GF-D8 (cell line): Measurements from ENCODE around the gene FLRT2.

ENCODE experiments used
- DNase-seq: peaks from one replicate; lab custom pipeline; 2025; lab: John Stamatoyannopoulos, UW

FLRT2 gene, protein sequence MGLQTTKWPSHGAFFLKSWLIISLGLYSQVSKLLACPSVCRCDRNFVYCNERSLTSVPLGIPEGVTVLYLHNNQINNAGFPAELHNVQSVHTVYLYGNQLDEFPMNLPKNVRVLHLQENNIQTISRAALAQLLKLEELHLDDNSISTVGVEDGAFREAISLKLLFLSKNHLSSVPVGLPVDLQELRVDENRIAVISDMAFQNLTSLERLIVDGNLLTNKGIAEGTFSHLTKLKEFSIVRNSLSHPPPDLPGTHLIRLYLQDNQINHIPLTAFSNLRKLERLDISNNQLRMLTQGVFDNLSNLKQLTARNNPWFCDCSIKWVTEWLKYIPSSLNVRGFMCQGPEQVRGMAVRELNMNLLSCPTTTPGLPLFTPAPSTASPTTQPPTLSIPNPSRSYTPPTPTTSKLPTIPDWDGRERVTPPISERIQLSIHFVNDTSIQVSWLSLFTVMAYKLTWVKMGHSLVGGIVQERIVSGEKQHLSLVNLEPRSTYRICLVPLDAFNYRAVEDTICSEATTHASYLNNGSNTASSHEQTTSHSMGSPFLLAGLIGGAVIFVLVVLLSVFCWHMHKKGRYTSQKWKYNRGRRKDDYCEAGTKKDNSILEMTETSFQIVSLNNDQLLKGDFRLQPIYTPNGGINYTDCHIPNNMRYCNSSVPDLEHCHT

DNA sequence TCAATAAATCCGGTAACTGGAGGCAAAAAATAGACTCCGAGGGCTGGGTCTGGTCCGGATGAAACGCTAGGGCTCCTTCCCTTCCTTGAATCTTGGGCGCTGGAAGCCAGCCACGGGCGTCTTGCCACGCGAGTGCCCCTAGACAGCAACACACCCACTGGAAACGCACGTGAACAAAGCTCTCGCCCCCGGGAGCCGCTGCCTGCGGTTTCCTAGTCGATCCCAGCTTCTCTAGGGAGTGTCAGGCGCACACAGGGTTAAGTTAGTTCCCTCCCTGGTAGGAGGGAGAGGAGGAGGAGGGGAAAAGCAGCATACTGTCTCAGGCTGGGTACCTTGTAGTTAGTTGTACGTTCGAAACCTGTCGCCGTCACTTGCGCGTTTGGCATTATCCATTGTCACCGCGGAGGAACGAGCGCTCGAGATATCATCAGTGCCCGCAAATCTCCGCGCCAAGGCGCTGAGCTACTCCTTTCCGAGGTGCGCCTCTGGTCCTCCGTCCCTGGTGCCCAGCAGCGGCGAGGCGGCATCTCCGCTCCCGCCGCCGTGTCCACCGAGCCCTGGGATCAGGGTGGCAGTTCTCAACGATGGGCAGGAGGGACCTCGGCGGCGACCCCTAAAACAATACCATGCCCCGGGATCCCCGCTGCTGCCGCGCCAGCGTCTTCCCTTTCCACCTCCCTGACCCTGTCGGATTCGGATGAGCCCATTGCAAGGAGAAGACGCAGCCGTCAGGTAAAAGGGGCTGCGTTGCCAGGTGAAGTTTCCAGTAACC lies at the start of gene FLRT2:
Gene FLRT2 (plus strand): TSS at position 342 of the 772 bp plus-strand sequence. CDS start 91,371 bp downstream, outside the sequence.
- no peak for DNase-seq

DNA sequence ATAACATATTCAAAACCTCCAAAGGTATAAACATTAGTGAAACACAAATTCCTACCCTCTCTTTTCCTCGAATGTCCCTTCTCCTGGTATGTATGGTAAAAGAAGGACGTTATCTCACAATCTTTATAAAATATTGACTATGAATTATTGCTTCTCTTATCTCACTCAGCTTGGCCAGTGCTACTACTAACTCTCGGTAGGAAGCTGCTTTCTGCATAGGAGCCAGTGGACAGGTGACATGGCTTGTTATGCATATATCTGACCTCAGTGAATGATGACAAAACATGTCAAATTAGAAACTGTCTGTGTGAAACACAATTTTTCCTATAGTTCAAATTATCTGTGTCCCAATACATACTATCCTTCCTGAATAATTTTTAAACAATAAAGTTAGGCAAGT lies 48.5 kb upstream of the FLRT2 start:
- DNase-seq: no peak

DNA sequence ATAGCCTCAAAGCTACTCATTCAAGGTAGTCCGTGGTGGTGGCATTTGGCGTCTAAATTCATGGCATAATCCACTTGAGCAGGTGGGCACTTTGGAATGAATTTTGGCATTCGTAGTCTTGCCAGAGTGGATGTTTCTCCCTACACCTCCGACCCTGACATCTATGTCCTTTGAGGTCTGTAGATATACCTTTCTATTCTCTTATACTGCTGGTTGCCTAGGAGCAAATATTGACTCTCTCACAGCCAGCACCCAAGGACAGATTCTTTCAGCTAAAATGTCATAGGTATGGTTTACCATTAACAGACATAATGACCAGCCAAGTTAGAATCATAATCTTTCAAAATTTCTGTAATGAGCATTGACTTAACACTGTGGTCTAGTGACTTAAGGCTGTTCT lies 47.4 kb upstream of the FLRT2 start:
- DNase-seq: no peak

DNA sequence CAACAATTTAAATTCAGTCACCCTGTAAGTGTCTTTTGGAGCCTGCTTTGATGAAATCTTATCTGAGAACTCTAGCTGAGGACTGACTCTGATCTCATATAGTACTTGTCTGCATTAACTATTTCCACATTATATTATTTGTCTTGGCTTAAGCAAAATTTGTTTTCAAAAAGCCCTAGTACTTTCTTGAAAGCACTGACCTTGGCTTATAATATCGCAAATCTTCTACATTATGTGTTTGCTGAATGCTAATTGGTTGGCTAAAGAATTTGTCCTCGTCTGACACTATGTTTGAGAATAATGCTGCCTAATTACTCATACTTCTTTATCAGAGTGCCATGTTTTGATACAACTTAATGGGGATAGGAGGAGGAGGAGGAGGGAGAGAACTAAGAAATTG lies 46.9 kb upstream of the FLRT2 start:
- no peak for DNase-seq

DNA sequence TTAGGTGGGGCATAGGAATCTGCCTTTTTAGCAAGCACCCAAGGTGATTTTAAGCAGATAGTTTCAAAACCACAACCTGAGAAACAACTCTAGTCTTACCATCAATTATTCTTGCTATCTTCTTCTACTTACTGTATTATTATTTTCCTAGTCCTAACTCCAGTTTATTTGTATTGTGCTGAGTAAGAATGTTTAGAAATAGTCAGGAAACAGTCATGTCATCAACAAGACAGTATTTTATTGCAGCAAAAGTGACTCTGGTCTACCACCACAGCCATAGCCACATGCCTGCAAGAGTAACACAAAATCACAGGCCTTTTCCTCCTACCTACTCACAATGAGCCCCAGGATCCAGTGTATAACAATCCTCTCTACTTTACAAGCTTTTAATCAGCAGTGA lies 46.3 kb upstream of the FLRT2 start:
- DNase-seq: no peak

DNA sequence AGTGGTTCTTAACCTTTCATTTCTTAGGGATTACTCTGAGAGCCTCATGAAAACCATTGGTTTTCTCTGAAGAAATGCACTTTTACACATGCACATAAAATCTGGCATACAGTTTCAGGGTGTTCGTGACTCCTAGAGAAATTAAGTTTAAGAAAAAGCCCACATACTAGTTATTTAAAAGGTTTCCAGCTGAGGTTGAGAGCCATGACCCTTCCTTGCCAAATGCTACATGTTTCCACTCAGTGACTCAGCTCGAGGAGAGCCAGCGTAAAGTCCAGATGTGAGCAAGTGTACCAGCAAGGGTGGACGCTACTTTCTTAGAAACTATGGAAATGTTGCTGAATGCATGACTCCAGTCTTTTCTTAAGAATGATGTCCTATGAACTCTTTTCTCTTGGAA lies 42.7 kb upstream of the FLRT2 start:
- DNase-seq: no peak

DNA sequence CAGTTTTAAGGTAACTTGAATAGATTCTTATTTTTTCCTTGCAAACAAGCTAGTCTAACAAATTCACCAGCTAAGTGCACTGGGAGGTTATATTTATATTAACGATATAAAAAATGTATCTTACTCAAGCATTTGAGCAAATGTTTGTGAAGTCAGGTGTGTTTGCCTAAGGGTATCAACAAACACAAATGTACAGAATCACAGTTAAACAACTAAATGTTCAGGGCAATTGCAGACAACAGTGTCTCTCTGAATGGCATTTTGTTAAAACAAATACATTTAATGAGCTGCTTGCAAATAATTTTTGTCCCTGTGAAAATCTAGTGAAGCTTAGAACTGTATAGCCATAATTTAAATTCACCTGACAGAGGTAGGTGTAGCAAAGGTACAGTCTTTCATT lies 28.2 kb upstream of the FLRT2 start:
- no peak for DNase-seq

DNA sequence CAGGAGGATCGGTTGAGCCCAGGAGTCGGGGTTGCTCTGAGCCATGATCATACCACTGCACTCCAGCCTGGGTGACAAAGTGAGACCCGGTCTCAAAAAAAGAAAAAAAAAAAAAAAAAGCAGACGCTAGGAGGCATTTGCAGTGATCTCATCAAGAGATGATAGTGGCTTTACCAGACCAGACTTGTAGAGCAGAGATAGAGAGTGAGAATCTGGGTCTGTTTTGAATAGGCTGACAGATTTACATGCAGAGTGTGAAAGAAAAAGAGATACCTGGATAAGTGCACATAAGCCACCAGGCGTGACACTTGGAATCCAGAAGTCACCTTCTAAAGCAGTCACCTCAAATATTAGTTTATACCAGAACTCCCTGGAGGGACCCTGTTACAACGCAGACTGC lies 21.1 kb upstream of the FLRT2 start:
- no peak for DNase-seq

DNA sequence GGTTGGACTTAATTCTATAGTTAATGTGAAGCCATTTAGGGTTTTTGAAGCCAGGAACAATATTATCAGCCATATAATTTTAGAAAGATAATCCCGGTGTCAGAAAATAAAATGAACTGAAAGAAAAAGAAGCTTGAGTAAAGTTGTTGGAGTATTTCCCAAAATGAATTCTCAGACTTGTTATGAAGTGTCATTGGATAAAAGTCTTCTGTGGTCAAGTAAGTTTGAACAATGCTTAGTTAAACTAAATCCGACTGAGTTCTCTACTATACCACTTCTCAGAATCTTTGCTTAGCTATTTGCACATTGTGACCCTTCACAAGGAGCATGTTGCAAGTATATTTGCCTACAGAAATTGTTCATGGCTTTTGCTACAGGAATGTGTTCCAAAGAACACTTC lies 17.5 kb upstream of the FLRT2 start:
- DNase-seq: no peak

DNA sequence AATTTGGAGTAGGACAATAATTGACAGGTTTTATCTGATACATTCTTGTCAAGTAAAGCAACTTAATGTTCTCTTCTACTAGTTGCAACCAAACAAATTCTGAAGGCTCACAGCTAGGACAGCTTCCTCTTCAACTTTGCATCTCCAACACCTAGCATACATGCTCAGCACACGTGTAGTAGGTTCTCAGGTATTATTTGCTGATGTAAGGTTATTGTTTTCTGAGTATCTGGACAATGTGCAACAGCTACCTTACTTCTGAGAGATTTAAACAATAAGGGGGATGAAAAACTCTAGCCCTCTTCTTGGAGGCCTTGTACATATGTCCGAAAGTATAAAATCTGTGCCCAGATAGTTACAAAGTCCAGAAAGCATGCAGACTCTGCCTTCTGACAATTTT lies 15.5 kb upstream of the FLRT2 start:
- no peak for DNase-seq

DNA sequence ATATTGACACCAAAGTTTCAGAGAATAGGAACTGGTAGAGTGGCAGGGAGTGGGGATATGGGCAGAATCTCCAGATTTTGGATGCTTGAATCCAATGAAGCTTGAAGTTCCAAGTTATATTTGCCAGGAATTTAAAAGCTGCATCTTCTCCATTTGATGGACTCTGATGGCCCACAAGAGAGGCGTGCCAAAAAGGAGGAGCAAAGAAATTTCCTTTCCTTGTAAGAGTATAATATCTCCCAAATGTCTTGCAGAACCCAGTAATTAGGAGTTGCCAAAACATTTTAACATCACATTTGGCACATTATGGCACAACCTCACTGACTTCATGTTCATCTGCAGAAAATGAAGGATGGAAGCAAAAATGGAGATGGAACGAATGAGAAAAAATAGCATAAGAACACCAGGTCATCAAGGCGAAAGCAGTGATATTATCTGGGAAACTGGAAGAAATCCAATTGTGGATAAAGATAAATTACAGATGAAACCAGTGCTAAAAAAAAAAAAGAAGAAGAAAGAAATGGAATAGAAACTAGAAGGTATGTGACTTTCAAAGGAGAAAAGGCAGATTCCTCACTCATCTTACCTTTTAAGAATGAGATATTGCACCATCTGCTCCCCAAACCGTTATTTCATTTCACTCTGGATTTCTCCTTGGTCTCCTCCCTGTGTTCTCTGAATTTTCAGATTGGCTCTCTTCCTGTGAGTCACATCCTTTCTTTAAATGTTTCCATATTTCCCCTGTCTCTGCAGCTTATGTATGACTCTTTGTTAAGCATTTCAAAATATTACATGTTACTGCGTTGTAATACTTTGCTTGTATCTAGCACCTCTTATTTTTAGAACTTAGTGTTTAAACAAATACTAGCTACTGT lies 13.5 kb upstream of the FLRT2 start:
- DNase-seq: no peak

DNA sequence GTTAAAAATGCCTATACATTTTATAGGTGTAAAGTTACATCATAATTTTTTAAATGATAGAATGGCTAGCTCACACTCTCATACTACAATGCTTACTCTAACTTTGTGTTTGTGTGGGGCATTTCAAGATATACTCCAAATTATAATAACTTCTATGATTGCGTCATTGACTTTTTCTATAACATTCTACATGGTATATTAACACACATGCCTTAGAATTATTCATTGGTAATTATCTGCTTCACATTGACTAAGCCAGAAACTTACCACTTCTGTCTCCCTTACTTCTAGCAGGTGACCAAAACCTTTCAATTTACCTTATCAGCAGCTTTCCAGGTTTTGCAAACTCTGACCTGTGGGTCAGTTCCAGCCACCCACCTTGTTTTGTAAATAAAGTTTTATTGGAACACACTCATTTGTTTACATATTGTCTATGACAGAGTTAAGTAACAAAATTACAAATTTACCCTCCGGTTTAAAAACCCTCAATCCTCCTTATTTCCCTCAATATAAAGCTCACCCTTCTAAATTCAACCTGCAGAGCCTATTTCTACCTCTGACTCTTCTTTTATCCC lies 12.7 kb upstream of the FLRT2 start:
- no peak for DNase-seq

DNA sequence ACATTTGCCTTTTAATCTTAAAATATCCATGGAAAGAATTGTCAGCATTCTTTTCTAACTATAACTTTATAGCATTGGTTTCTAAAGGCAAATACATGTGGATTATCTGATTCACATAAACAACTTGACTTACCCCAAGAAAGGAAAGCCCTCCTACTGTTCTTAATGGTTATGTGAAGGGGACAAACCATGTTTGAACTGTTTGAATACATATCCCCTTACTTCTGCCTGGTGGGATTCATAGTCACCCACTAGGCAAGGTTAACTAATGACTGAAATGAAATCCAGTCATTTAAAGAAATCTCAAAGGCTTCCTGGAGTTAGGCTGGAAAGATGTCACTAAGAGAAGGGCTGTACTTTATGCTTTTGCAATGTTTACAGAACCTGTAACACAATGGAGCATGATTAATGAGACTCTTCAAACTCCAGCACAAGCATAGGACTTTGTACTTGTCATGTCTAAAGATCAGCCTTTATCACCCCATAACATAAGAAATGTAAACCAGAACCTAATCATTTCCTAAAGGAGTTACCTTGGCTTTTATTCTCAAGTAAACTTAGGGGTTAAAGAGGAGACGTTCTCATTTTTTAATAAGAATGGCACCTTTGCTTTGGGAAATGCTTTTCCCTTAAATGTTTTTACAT lies 10.2 kb upstream of the FLRT2 start:
- no peak for DNase-seq

DNA sequence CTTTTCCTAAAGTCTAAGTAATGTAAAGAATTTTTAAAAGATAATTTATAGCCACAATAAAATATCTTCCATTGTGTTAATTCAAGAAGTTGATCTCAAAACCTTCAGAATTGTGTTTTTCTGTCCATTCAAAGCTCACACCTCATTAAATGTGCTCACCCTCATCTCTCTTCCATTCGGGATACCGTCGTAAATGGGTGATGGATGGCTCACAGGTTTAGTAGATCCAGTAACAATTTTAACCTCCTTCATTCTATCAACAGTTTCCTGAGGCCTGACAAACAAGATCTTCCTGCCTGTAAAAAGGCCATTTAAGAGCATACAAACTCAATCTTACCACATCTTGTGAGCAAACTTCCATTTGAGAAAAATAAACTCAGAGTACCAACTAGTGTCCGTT lies 9.4 kb upstream of the FLRT2 start:
- no peak for DNase-seq

DNA sequence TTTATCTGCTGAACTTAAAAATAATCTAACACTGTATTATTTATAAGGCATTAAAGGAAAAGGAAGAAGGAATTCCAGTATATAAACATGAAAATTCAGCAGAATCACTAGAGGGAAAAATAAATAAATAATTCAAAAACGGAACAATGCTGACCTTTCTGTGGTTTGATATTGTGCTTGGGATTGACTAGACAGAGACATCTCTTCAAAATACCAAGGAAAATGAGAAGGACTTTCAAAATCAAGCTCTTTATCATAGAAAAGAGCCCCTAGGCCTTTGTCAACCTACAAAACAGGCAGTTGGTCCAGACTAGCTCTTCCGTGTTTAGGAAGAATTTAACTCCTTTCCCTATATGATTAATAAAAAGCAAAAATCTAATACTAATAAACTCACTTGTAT lies 6.3 kb upstream of the FLRT2 start:
- DNase-seq: no peak

DNA sequence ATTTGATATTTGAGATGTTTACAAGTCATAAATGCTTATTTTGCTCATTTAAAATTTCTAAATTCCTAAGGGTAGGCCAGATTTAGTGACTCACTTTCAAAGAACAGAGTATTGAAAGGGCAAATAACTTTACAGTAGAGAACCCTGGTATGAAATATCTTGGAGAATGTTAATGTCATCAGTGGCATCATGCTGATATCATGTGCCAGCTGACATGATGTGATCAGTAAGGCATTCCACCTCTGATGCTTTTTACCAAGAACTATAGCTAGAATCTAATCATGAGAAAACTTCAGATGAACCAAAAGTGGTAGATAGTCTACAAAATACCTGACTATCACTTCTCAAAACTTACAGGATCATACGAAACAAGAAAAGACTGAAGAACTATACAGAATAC lies 2.9 kb upstream of the FLRT2 start:
- DNase-seq: no peak

DNA sequence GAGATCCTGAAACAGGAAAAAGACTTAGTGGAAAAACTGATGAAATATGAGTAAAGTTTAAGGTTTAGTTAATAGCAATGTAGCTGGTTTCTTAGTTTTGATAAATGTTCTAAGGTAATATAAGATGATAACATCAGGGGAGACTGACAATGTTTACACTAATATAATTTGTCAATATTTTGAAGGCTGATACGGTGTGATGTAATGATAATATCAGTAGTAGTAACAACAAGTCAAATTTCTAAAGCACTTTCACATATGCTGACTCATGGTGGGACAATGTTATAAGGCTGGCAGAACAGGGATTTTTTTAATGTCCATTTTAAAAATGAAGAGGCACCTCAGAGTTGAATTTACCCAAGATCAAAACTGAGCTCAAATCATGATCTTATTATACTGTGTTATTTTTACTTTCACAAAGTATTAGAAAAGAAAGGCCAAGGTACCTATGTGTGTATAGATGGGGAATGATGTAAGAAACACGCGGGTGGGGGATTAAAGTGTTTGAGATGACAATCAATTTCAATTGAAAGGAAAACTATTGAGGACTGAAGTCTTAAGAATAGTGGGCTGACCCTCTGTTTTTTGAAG lies 2.4 kb upstream of the FLRT2 start:
- DNase-seq: no peak

DNA sequence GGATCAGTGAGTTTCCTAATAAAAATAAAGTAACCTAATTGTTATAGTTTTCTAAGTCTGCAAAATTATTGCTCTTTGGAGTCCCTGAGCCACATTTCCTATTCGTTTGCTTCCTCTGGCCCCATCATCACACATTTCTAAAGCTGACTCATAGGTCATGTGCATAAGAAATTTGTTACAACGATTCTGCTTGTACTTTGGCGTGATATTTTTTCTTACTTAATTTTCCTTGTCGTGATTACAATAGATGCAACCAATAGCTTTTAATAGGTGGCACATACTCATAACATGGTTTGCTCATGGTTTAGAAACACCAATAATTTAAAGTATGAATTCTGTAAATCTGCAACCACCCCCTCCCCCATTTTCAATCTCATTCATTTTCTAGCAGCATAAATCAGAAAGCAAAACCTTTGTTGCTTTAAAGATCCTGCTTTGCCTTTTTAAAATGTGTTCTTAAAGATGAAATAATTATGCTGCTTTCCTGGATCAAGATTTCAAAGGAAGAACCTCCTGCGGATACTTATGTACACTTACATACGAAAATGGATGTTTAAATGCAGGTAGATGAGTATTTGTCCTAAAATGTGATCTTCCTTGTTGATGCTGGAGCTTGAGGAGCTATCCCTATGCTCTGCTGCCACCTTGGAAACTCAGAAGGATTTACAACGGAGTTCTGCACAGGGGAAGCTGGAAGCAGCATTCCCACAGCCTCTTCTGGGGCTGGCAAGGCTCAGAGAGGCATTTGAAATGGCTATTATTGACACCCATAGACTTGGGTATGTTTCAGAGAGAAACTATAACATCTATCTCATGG lies 1.7 kb upstream of the FLRT2 start:
- no peak for DNase-seq

DNA sequence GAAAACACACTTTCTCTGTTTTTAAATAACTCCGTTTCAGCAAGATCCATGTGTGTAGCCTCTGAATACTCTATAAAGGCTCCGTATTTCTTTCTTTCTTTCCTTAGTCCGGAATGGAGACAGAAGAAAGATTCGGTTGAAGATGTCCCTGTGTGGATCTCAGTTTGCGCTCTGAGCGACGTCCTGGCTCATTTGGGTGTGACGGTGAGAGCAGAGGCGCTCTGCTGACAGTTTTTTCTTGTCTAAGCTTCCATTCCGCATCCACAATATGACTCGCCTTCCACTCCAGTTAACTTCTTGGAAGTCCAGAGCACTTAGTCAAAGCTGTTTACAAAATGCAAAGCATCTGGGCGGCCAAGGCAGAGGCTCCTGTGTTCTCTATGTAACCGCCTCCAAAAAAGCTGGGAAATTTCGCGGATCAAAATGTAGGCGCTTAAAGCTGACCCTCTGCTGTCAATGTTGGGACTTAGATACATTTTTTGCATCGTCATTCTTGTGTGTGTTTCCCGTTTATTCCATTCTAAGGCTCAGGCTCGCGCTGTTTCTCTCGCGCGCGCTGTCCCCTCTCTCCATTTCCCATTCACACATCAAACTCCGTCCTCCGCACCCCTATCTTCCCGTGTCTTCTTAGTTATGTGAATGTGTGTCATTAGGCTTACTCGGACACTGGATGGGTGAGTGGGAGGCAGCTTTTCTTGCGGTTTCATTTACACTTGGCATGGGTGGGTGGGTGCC lies 880 bp upstream of the FLRT2 start:
- DNase-seq: no peak
